ENCODE measurements around the gene PATE3. TPM values are rescaled to one million over a fixed set of nuclear protein-coding genes. Genes with fewer than 3 reads are reported as not detected.

Gene PATE3
- total RNA-seq, 1 experiment from 2014 or later: not detected

DNA sequence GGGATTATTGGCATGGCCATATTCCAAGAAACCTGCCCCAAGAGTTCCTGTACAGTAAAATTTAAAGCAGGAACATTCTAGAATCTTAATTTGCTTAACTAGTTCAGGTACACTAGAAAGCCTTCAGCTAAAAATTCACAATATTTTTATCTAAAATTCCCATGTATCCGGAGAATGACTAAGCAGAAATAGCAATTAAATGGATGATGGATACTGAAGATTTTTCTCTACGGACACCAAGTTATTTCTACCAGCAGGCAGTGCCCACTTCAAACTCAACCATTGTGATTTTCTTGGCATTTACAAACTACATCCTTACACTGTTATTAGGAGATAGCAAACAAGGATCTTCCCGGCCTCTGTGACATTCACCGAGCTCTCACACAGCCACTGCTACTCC is 2.9 kb downstream of the PATE3 start:
- ChIA-PET CTCF (interaction anchor here (0.6 to 1.2 kb wide), 2 partner anchors 31 to 1751 kb away, joined by 3 read pairs; no protein-coding TSS in a partner anchor), POLR2A (interaction anchor here (0.7 kb wide), 1 partner anchor 97 kb away, joined by 6 read pairs; no protein-coding TSS in a partner anchor)
- DNase-seq (ENCODE audit: unreplicated experiment): no peak
- Mint-ChIP-seq H3K36me3 (ENCODE audit: insufficient read depth, unreplicated experiment) (no peaks in the 10 kb centered on the region), H3K4me1 (ENCODE audit: insufficient read depth, unreplicated experiment) (no peaks in the 10 kb centered on the region), H3K27me3 (ENCODE audit: insufficient read depth, unreplicated experiment) (no peaks in the 10 kb centered on the region), H3K27ac (ENCODE audit: low read depth, unreplicated experiment) (no peak overlapping the region), H3K9me3 (ENCODE audit: unreplicated experiment) (peaks cover 25% of the 10 kb centered on the region), H3K4me3 (ENCODE audit: unreplicated experiment) (no peak overlapping the region)
- BruUV-seq (replicated peaks): no TSS peak
- TF ChIP-seq, protein P1, sequence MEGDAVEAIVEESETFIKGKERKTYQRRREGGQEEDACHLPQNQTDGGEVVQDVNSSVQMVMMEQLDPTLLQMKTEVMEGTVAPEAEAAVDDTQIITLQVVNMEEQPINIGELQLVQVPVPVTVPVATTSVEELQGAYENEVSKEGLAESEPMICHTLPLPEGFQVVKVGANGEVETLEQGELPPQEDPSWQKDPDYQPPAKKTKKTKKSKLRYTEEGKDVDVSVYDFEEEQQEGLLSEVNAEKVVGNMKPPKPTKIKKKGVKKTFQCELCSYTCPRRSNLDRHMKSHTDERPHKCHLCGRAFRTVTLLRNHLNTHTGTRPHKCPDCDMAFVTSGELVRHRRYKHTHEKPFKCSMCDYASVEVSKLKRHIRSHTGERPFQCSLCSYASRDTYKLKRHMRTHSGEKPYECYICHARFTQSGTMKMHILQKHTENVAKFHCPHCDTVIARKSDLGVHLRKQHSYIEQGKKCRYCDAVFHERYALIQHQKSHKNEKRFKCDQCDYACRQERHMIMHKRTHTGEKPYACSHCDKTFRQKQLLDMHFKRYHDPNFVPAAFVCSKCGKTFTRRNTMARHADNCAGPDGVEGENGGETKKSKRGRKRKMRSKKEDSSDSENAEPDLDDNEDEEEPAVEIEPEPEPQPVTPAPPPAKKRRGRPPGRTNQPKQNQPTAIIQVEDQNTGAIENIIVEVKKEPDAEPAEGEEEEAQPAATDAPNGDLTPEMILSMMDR (IDR thresholded peaks at IDR 0.05; ENCODE audit: unreplicated experiment): no peak
- intact Hi-C loops (cut with micrococcal nuclease): no loop called here

DNA sequence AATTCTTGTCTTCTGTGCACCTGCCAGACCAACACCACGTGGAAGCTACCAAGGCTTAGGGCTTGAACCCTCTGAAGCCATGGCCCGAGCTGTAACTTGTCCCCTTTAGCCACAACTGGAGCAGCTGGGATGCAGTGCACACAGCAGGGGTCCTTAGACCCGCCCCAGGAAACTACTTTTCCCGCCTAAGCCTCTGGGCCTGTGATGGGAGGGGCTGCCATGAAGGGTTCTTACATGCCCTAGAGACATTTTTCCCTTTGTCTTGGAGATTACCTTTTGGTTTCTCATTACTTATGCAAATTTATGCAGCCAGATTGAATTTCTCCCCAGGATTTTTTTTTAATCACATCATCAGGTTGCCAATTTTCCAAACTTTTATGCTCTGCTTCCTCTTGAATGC is 9.7 kb downstream of the PATE3 start:
- intact Hi-C loops (cut with micrococcal nuclease): no loop called here
- no peak overlapping the region for H3K4me3 Mint-ChIP-seq (ENCODE audit: unreplicated experiment)
- POLR2A ChIA-PET: no interaction called here
- no TSS peak for BruUV-seq (replicated peaks)
- no peaks in the 10 kb centered on the region for H3K36me3 Mint-ChIP-seq (ENCODE audit: insufficient read depth, unreplicated experiment)
- DNase-seq (ENCODE audit: unreplicated experiment): no peak
- H3K4me1 Mint-ChIP-seq (ENCODE audit: insufficient read depth, unreplicated experiment): no peaks in the 10 kb centered on the region
- H3K27me3 Mint-ChIP-seq (ENCODE audit: insufficient read depth, unreplicated experiment): no peaks in the 10 kb centered on the region
- H3K9me3 Mint-ChIP-seq (ENCODE audit: unreplicated experiment): peaks cover 38% of the 10 kb centered on the region
- CTCF ChIA-PET: no interaction called here
- TF ChIP-seq, protein P1 (IDR thresholded peaks at IDR 0.05; ENCODE audit: unreplicated experiment): no peak
- H3K27ac Mint-ChIP-seq (ENCODE audit: low read depth, unreplicated experiment): no peak overlapping the region

DNA sequence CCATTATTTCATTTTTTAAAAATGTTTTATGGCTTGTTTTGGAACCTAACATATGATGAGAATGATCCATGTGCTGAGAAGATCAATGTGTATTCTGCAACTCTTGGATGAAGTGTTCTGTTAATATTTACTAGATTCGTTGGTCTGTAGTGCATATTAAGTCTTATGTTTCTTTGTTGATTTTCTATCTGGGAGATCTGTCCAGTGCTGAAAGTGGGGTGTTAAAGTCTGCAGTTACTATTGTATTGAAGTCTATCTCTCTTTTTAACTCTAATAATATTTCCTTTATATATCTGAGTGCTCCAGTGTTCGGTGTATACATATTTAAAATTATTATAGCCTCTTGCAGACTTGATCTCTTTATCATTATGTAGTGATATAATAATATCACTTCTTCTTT is 11.9 kb downstream of the PATE3 start:
- TF ChIP-seq, protein P1 (IDR thresholded peaks at IDR 0.05; ENCODE audit: unreplicated experiment): no peak
- intact Hi-C loops (cut with micrococcal nuclease): no loop called here
- H3K9me3 Mint-ChIP-seq (ENCODE audit: unreplicated experiment): peaks cover 31% of the 10 kb centered on the region
- no peak overlapping the region for H3K4me3 Mint-ChIP-seq (ENCODE audit: unreplicated experiment)
- no peak for DNase-seq (ENCODE audit: unreplicated experiment)
- ChIA-PET POLR2A (no interaction called here), CTCF (interaction anchor here (0.7 kb wide), 1 partner anchor 31 kb away, joined by 4 read pairs; no protein-coding TSS in a partner anchor)
- H3K4me1 Mint-ChIP-seq (ENCODE audit: insufficient read depth, unreplicated experiment): no peaks in the 10 kb centered on the region
- H3K27me3 Mint-ChIP-seq (ENCODE audit: insufficient read depth, unreplicated experiment): no peaks in the 10 kb centered on the region
- no peak overlapping the region for H3K27ac Mint-ChIP-seq (ENCODE audit: low read depth, unreplicated experiment)
- H3K36me3 Mint-ChIP-seq (ENCODE audit: insufficient read depth, unreplicated experiment): no peaks in the 10 kb centered on the region
- BruUV-seq (replicated peaks): no TSS peak

DNA sequence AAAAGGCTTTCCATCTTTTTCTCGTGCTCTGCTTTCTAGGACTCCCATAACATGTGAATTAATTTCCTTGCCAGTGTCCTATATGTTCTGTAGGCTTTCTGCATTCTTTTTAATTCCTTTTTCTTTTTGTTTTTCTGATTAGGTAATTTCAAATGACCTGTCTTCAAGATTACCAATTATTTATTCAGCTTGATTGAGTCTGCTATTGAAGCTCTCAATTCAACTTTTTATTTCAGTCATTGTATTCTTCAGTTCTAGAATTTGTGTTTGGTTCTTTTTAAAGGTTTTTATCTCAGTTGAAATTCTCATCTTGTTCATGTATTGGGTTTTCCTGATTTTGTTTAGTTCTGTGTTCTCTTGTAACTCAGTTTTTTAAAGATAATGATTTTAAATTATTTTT is 14.5 kb downstream of the PATE3 start:
- TF ChIP-seq, protein P1 (IDR thresholded peaks at IDR 0.05; ENCODE audit: unreplicated experiment): no peak
- peaks cover 16% of the 10 kb centered on the region for H3K9me3 Mint-ChIP-seq (ENCODE audit: unreplicated experiment)
- intact Hi-C loops (cut with micrococcal nuclease): no loop called here
- no peak for DNase-seq (ENCODE audit: unreplicated experiment)
- CTCF ChIA-PET: no interaction called here
- no TSS peak for BruUV-seq (replicated peaks)
- POLR2A ChIA-PET: no interaction called here
- H3K4me3 Mint-ChIP-seq (ENCODE audit: unreplicated experiment): no peak overlapping the region
- H3K36me3 Mint-ChIP-seq (ENCODE audit: insufficient read depth, unreplicated experiment): no peaks in the 10 kb centered on the region
- no peaks in the 10 kb centered on the region for H3K27me3 Mint-ChIP-seq (ENCODE audit: insufficient read depth, unreplicated experiment)
- no peak overlapping the region for H3K27ac Mint-ChIP-seq (ENCODE audit: low read depth, unreplicated experiment)
- no peaks in the 10 kb centered on the region for H3K4me1 Mint-ChIP-seq (ENCODE audit: insufficient read depth, unreplicated experiment)
